ENCODE results near the gene TMED3. TPM values are rescaled to one million over a fixed set of nuclear protein-coding genes. Genes with fewer than 3 reads are reported as not detected.

TMED3 gene
- total and polyA plus RNA-seq, 9 of the 15 experiments (the other 6 are each of a cell fraction or from before 2014, with no cell fraction given) = 6.1 to 89.6 (median 51.4) TPM

- Histone ChIP-seq H3K9me1 (ENCODE audit: control insufficient read depth, insufficient read depth, low read length) (no peaks in the 10 kb centered on the region), H3K4me3 (no peak overlapping the region), H3K79me2 (ENCODE audit: control insufficient read depth, insufficient read depth, low read length) (no peaks in the 10 kb centered on the region), H2AFZ (ENCODE audit: low read depth, low read length) (no peak overlapping the region), H3K36me3 (ENCODE audit: control insufficient read depth, insufficient read depth, low read length) (no peaks in the 10 kb centered on the region), H3K9me3 (replicated peaks; ENCODE audit: control insufficient read depth, insufficient read depth, low read depth, low read length) (no peaks in the 10 kb centered on the region), H3K4me2 (ENCODE audit: insufficient read depth, low read length) (no peak overlapping the region), H4K20me1 (replicated peaks; ENCODE audit: control insufficient read depth, insufficient read depth, low read length) (no peaks in the 10 kb centered on the region), H3K9ac (ENCODE audit: insufficient read depth in 1 of 2, low read depth in 2 of 2, low read length in 2 of 2) (no peak overlapping the region), H3K4me1 (replicated peaks in 1 of 2; ENCODE audit: control insufficient read depth in 2 of 2, insufficient read depth in 2 of 2, low read length in 2 of 2) (no peaks in the 10 kb centered on the region; a peak in 2 of 5 replicates), H3K27me3 (ENCODE audit: control insufficient read depth in 2 of 2, insufficient read depth in 2 of 2, low read length in 2 of 2) (no peaks in the 10 kb centered on the region), H3K27ac (ENCODE audit: extremely low read depth, low read depth, low read length) (no peak overlapping the region)
- no TSS peak for BruUV-seq (replicated peaks)
- TF ChIP-seq ZNF75A (CRISPR knock-in tag; IDR thresholded peaks at IDR 0.05) (no peak), MED1 (CRISPR knock-in tag; IDR thresholded peaks at IDR 0.05; ENCODE audit: borderline replicate concordance) (no peak), ZBTB2 (IDR thresholded peaks at IDR 0.05) (no peak), RFX5 (IDR thresholded peaks at IDR 0.05; ENCODE audit: low read depth, low read length) (no peak), PATZ1 (CRISPR knock-in tag; IDR thresholded peaks at IDR 0.05; ENCODE audit: borderline replicate concordance) (no peak), MYBL2 (IDR thresholded peaks at IDR 0.05; ENCODE audit: low read depth) (no peak), MYBL2 (CRISPR knock-in tag; IDR thresholded peaks at IDR 0.05; ENCODE audit: borderline replicate concordance) (no peak), BCLAF1 (IDR thresholded peaks at IDR 0.05; ENCODE audit: borderline replicate concordance in 1 of 2, control insufficient read depth in 1 of 2, low read depth in 2 of 2, low read length in 1 of 2) (no peak), ARID2 (IDR thresholded peaks at IDR 0.05) (no peak)
- TF ChIP-seq, protein P1, sequence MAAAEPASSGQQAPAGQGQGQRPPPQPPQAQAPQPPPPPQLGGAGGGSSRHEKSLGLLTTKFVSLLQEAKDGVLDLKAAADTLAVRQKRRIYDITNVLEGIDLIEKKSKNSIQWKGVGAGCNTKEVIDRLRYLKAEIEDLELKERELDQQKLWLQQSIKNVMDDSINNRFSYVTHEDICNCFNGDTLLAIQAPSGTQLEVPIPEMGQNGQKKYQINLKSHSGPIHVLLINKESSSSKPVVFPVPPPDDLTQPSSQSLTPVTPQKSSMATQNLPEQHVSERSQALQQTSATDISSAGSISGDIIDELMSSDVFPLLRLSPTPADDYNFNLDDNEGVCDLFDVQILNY (CRISPR knock-in tag; IDR thresholded peaks at IDR 0.05) = no peak
- POLR2A ChIA-PET = no interaction called here
- intact Hi-C loops (cut with micrococcal nuclease) (no loop called here), in situ Hi-C loops (cut with MboI) (no loop called here)
- WGBS (ENCODE audit: insufficient coverage, low coverage, missing lambda C conversion rate) = 57% methylated on average over 1 of the region's 1 CpG
- FAIRE-seq (no peak), ATAC-seq (no peak), DNase-seq (ENCODE audit: extremely low read depth in 1 of 4, low spot score in 3 of 4) (no peak)
- CTCF ChIA-PET (ENCODE audit: low intra/inter-chr PET ratio) = no interaction called here
Observed at GRCh38 chr15:79371591-79371990, 60.7 kb downstream of the TMED3 start.
